ENCODE measurements around the gene MED9.
"Not testable (repeated sequence)": the region's sequence is repeated elsewhere in the genome, so short reads cannot be mapped to it uniquely, and the experiment has no call there.

Gene MED9

GRCh38 chr17:17476865-17477467, at the start of gene MED9:
MED9 (plus strand) TSS chr17:17477000; CDS start chr17:17477042, 42 bp downstream.
- peak within 1 kb of the TSS; percentile 98 for H3K4me3 ChIP-seq (ENCODE audit: low read depth, low read length)
- DNase-seq (ENCODE audit: low read depth), result no peak

GRCh38 chr17:17429222-17429621, 47.6 kb upstream of the MED9 start:
- DNase-seq (ENCODE audit: low read depth), result no peak
- H3K4me3 ChIP-seq (ENCODE audit: low read depth, low read length), result no peak overlapping the region

- H3K4me3 ChIP-seq (ENCODE audit: low read depth, low read length), result not testable (repeated sequence)
These were observed 45.9 kb upstream of the MED9 start for GRCh38 chr17:17430924-17431323.

GRCh38 chr17:17431605-17432004, 45.2 kb upstream of the MED9 start:
- no peak for DNase-seq (ENCODE audit: low read depth)
- no peak overlapping the region for H3K4me3 ChIP-seq (ENCODE audit: low read depth, low read length)

More at GRCh38 chr17:17430924-17431323, 45.9 kb upstream of the MED9 start:
- not testable (repeated sequence) for DNase-seq (ENCODE audit: low read depth)

GRCh38 chr17:17433000-17433703, 43.6 kb upstream of the MED9 start:
- DNase-seq (ENCODE audit: low read depth), result peak; percentile 77
- H3K4me3 ChIP-seq (ENCODE audit: low read depth, low read length), result no peak overlapping the region

- no peak overlapping the region for H3K4me3 ChIP-seq (ENCODE audit: low read depth, low read length)
- DNase-seq (ENCODE audit: low read depth), result no peak
These were observed 42.3 kb upstream of the MED9 start for GRCh38 chr17:17434477-17434876.

- peak; percentile 91 for DNase-seq (ENCODE audit: low read depth)
These were observed 41.5 kb upstream of the MED9 start for GRCh38 chr17:17435323-17435722.

GRCh38 chr17:17437461-17437860, 39.3 kb upstream of the MED9 start:
- no peak overlapping the region for H3K4me3 ChIP-seq (ENCODE audit: low read depth, low read length)
- DNase-seq (ENCODE audit: low read depth), result no peak

More at GRCh38 chr17:17435323-17435722, 41.5 kb upstream of the MED9 start:
- H3K4me3 ChIP-seq (ENCODE audit: low read depth, low read length), result no peak overlapping the region

GRCh38 chr17:17437893-17438292, 38.9 kb upstream of the MED9 start:
- no peak for DNase-seq (ENCODE audit: low read depth)
- no peak overlapping the region for H3K4me3 ChIP-seq (ENCODE audit: low read depth, low read length)

GRCh38 chr17:17440010-17440843, 36.6 kb upstream of the MED9 start:
- H3K4me3 ChIP-seq (ENCODE audit: low read depth, low read length), result no peak overlapping the region
- no peak for DNase-seq (ENCODE audit: low read depth)

- DNase-seq (ENCODE audit: low read depth), result no peak
- no peak overlapping the region for H3K4me3 ChIP-seq (ENCODE audit: low read depth, low read length)
These were observed 35.7 kb upstream of the MED9 start for GRCh38 chr17:17440938-17441675.

GRCh38 chr17:17443173-17443572, 33.6 kb upstream of the MED9 start:
- H3K4me3 ChIP-seq (ENCODE audit: low read depth, low read length), result no peak overlapping the region
- no peak for DNase-seq (ENCODE audit: low read depth)

- DNase-seq (ENCODE audit: low read depth), result no peak
- no peak overlapping the region for H3K4me3 ChIP-seq (ENCODE audit: low read depth, low read length)
These were observed 31.4 kb upstream of the MED9 start for GRCh38 chr17:17445296-17445924.

GRCh38 chr17:17445925-17446665, 30.7 kb upstream of the MED9 start:
- no peak overlapping the region for H3K4me3 ChIP-seq (ENCODE audit: low read depth, low read length)
- peak; percentile 77 for DNase-seq (ENCODE audit: low read depth)

GRCh38 chr17:17446666-17447155, 30.1 kb upstream of the MED9 start:
- H3K4me3 ChIP-seq (ENCODE audit: low read depth, low read length), result no peak overlapping the region
- no peak for DNase-seq (ENCODE audit: low read depth)

- H3K4me3 ChIP-seq (ENCODE audit: low read depth, low read length), result no peak overlapping the region
- no peak for DNase-seq (ENCODE audit: low read depth)
These were observed 29.5 kb upstream of the MED9 start for GRCh38 chr17:17447264-17447663.

GRCh38 chr17:17448076-17448475, 28.7 kb upstream of the MED9 start:
- no peak overlapping the region for H3K4me3 ChIP-seq (ENCODE audit: low read depth, low read length)
- DNase-seq (ENCODE audit: low read depth), result no peak

- no peak overlapping the region for H3K4me3 ChIP-seq (ENCODE audit: low read depth, low read length)
- no peak for DNase-seq (ENCODE audit: low read depth)
These were observed 28.1 kb upstream of the MED9 start for GRCh38 chr17:17448723-17449122.

Measured in skeletal muscle cell (primary cell).